ENCODE measurements around the gene CEBPE.

DNA sequence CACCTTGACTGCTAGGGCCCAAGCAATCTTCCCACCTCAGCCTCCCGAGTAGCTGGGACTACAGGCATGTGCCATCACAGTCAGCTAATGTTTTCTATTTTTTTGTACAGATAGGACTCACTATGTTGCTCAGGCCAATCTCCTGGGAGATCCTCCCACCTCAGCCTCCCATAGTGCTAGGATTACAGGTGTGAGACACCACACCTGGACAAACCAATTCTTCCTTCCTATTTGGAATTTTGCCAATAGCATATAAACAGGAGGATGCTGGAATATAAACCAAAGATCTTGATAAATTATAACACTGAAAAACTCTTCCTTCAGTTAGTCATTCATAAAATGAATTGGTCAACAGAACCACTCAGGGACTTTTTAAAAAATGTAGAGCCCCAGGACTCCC, 32.5 kb downstream of the CEBPE start:
- TF ChIP-seq CTCF (IDR thresholded peaks at IDR 0.05) (no peak), POLR2A (IDR thresholded peaks at IDR 0.05) (no peak)
